CD4-positive, alpha-beta T cell treated with Interleukin-6 at 100 ng/mL for 8 hours (primary cell): ENCODE results near the gene STK32C.

Experiments
- DNase-seq: peaks from one replicate; pipeline ENCODE4 v3.0.0-alpha.2; 2020; ENCODE audit warnings: mixed read lengths, low spot score

Gene STK32C

GRCh38 chr10:132184816-132185593 lies 122.7 kb downstream of the STK32C start:
- DNase-seq = no peak

GRCh38 chr10:132183046-132183445 lies 124.7 kb downstream of the STK32C start:
- no peak for DNase-seq

DNA sequence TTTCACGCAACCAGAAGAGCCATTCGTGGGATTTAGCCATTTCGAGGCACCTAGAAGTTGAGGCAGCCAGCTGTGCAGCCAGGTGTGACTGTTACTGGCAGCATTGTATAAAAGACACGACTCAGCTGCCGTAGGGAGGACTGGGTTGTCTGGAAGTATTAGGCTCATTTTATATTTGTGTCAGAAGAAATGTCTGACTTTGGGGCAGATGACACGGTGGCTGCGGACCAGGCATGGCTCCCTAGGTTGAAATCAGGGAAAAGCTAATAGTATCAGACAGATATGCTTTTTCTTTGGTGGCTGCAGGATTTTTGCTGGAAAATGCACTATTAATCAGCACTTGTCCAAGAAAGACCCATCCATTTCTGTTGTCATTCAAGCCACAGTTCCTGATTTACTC lies 125.2 kb downstream of the STK32C start:
- no peak for DNase-seq

DNA sequence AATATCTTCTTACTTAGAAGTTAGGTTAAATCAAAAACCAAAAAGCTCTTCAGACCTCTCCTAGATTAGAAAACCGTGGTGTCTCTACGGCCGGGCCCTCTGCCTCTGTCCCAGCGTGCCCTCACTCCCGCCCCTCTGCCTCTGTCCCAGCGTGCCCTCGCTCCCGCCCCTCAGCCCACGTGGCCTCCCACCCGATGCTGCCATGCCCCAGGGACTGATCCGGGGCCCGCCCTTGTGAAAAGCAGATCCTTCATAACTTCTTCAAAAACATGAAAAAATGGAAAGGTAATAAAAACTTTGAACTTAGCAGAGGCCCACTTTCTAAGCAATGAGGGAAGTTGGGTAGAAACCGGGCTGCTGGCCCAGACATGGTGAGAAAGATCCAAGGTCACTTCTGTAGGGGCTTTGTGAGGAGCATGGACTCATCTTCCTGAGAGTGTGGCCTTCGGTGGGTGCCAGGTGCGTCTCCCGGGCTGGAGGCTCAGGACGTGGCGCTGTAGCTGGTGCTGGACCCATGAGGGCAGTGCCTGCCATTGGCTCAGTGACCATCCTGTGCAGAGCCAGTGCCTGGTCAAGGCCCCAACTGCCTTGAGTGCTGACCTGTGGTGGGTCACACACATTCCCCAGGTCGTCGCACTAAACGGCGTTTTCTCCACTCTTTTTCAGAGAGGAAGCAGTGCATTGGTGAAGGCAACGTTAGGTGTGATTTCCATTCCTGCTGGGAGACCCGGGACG lies 125.9 kb downstream of the STK32C start:
- DNase-seq = no peak

GRCh38 chr10:132180736-132181135 lies 127.0 kb downstream of the STK32C start:
- DNase-seq = no peak

DNA sequence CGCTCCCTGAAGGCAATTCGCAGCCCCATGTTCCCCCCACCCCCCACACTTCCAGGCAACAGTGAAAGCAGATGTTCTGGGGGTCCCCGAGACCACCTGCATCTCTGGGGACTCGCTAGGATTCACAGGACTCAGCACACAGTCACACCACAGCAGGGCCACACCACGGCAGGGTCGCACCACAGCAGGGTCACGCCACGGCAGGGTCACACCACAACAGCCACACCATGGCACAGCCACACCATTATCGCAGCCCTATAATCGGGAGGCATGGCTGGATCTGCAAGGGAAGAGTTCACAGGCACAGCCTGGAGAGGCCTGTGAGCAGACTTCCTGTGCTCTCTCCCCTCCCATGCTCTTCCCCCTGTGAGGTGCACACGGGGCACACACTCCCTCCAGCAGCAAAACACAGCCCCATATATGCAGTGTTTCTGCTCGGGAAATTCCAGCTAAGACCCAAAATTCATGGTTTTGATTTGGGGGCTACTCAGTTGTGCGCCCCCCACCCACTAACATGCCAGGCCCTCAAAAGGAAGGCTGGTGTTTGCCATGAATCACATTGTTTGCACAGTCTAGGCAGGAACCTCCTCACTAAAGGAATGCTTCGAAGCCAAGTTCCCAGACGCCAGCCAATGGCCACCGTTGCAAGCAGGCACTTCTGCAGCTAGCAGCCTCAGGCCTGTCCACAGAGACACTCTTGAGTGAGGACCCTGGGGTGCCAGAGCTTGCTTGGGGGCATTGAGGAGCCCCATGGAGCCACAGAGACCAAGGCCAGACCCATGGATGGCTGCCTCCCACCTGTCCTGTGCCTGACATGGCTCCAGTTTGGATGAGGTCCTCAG lies 128.0 kb downstream of the STK32C start:
- no peak for DNase-seq

GRCh38 chr10:132178672-132179545 lies 128.8 kb downstream of the STK32C start:
- DNase-seq = no peak

DNA sequence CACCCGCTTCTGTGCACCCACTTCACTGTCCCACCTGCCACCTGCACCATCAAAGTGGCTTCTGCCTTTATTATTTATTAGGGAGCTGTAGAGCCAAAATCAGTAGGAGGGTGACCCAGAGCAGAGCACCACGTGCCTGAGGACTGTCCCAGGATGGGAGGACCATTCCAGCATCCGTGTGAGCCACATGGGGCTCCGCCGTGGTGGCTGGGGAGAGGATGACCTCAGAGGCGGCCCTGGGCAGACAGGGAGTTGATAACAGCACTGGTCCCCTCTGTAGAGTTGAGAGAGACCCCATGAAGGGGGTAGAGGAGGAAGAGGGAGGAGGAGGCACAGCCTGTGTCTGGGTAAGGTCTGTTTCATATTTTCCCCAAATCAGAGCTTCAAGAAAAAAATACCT lies 129.7 kb downstream of the STK32C start:
- DNase-seq = no peak

DNA sequence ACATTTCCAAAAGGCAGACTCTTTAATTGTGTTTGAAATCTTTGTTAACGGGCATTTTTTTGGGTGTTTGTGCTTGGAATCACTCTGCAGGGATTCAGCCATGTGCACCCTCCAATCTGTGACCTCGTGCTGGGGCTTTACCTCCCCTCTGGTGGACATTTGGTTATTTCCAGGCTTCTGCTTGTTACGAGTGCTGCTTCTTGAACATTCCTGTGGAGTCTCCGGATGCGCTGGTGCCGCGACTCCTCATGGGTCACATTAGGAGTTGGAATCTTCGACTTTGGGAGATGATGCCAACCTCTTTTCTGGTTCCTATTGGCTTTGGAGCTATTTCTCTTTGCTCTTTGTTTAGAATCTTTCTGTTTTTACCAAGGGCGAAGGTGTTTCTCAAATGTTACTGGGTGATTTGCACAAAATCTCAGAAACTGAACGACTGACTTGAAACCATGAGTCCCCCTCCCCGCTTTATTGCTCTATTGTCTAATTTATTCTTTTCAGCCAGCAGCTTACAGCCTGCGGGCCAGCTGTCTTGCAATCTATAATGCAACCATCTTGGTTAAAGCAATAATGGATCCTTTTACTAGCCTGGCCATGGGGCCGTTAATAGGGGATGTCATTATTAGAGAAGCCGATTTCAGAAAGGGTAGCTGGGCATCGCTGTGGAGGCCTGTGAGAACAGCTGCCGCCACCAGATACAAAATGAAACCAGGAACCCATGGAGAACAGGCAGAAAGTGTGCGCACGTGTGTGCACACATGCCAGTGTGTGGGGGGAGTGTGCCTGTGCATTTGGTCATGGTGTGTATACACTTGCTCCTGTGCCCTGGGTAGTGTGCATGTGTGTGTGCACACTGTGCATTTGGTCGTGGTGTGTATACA lies 130.9 kb downstream of the STK32C start:
- no peak for DNase-seq

GRCh38 chr10:132175907-132176581 lies 131.7 kb downstream of the STK32C start:
- DNase-seq = no peak

DNA sequence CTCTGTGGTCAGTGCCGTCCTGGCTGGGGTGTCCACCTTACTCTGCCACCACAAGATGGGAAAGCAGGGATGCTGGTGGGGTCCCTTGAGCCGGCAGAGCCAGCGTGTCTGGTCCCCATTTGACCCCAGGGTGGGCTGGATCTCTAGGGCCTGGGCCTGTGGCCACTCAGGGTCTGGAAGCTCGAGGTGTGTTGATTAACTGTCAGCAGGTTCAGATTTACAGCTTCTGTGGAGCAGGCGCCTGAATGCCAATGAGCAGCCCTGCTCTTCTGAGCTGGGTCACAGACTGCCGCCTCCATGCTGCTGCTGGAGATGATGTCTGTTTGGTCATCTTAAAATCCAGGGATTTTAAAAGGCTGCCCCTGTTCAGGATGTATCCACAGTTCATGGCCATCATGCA lies 132.3 kb downstream of the STK32C start:
- DNase-seq = no peak

- DNase-seq = no peak
Measured at GRCh38 chr10:132174237-132174636, 133.5 kb downstream of the STK32C start.

- DNase-seq = no peak
Measured at GRCh38 chr10:132173185-132173584, 134.6 kb downstream of the STK32C start.

DNA sequence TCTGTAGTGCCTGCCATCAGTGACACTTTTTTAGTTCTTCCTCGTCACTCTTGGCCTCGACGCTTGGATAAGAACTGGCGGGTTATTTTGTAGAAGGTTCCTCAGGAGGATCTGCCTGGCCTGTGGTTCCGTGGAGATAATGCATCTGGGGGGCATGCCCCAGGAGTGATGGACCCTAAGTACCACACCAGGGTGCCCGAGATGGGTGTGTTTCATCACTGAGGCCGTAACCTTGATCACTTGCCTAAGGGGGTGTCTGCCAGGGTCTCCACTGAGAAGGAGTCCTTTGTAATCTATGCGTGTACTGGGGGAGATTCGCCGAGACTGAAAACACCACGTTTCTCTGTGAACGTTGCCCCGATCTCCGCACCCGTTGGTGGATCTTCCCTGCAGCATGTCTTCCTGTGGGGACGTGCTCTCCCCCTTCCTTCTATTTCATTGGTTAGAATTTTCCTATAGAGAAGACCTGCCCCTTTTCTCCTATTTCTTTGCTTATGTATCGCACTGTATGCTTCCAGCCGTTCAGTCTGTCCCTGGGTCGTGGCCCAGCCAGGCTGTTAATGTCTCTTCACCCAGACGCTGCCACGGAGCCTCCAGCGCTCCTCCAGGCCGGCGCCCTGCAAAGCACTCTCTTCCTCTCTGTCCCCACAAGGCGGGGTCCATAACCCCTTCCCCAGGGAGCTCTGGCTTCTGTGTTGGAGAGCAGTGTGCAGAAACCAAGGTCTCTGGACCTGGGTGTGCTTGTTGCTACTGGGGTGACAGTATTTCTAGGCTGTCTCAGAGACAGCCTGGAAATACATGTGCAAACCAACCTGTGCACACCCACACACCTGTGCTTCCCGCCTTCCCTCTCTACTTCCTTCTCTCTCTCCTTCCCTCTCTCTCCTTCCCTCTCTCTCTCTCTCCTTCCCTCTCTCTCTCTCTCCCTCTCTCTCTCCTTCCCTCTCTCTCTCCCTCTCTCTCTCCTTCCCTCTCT lies 135.4 kb downstream of the STK32C start:
- DNase-seq = no peak

DNA sequence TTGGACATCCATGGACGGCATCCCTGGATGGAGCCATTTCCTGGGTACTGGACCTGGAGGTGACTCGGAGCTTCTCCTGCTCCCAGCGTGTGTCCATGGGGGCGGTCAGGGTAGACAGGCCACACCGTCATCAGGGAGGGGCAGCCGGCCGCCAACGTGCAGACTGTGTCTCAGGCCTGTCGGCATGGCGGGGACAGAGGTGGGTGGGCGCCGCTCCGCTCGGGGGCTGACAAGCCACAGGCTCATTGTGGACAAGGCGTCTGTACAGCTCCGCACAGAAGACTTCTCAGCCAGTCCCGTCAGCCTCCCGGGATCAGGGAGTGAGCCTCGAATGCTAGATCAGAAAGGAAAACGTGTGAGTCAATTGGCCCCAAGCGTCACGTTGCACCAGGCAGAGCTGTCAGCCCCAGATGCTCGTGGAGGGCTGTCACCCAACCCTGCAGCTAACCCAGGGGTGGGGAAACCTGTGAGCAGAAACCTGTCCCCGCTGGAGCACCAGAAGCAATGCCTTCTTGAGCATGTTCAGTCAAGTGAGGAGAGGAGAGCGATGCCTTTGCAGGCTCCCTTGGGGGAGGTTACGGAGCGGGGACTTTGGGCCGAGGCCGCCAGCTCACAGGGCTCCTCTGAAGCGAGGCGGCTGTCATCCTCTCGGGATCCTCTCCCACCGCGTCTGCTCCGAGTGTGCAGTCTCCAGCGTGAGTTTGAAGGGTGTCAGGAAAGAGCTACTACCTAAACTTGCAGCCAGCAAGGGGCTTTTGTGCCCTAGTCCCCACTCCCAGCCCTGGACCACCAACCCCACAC lies 137.0 kb downstream of the STK32C start:
- no peak for DNase-seq

- DNase-seq = no peak
Measured at GRCh38 chr10:132169766-132170560, 137.8 kb downstream of the STK32C start.
